GM10266 (cell line): ENCODE data around the gene KIAA0319L.
A peak's percentile ranks its signal among the peaks of the same experiment; 100 is the strongest.

Experiments used
- DNase-seq: peaks from one replicate; pipeline ENCODE4 v3.0.0; 2012; ENCODE audit errors: extremely low spot score
- TF ChIP-seq, protein P1 (sequence below): IDR thresholded peaks from 2 replicates; pipeline ENCODE4 v1.5.1; 2012; ENCODE audit warnings: mild to moderate bottlenecking, low read depth; ENCODE audit not compliant: control insufficient read depth, insufficient read depth; ENCODE audit errors: missing control alignments

The KIAA0319L gene

GRCh38 chr1:35511305-35511704, 45.9 kb downstream of the KIAA0319L start:
- DNase-seq: no peak
- TF ChIP-seq, protein P1, sequence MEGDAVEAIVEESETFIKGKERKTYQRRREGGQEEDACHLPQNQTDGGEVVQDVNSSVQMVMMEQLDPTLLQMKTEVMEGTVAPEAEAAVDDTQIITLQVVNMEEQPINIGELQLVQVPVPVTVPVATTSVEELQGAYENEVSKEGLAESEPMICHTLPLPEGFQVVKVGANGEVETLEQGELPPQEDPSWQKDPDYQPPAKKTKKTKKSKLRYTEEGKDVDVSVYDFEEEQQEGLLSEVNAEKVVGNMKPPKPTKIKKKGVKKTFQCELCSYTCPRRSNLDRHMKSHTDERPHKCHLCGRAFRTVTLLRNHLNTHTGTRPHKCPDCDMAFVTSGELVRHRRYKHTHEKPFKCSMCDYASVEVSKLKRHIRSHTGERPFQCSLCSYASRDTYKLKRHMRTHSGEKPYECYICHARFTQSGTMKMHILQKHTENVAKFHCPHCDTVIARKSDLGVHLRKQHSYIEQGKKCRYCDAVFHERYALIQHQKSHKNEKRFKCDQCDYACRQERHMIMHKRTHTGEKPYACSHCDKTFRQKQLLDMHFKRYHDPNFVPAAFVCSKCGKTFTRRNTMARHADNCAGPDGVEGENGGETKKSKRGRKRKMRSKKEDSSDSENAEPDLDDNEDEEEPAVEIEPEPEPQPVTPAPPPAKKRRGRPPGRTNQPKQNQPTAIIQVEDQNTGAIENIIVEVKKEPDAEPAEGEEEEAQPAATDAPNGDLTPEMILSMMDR: no peak

GRCh38 chr1:35509558-35509957, 47.6 kb downstream of the KIAA0319L start:
- TF ChIP-seq, protein P1: no peak
- DNase-seq: no peak

- TF ChIP-seq, protein P1: no peak
- DNase-seq: no peak
Observed at GRCh38 chr1:35507947-35508346, 49.3 kb downstream of the KIAA0319L start.

- peak; percentile 26 for DNase-seq
- TF ChIP-seq, protein P1: no peak
Observed at GRCh38 chr1:35506960-35507912, 50.0 kb downstream of the KIAA0319L start.

DNA sequence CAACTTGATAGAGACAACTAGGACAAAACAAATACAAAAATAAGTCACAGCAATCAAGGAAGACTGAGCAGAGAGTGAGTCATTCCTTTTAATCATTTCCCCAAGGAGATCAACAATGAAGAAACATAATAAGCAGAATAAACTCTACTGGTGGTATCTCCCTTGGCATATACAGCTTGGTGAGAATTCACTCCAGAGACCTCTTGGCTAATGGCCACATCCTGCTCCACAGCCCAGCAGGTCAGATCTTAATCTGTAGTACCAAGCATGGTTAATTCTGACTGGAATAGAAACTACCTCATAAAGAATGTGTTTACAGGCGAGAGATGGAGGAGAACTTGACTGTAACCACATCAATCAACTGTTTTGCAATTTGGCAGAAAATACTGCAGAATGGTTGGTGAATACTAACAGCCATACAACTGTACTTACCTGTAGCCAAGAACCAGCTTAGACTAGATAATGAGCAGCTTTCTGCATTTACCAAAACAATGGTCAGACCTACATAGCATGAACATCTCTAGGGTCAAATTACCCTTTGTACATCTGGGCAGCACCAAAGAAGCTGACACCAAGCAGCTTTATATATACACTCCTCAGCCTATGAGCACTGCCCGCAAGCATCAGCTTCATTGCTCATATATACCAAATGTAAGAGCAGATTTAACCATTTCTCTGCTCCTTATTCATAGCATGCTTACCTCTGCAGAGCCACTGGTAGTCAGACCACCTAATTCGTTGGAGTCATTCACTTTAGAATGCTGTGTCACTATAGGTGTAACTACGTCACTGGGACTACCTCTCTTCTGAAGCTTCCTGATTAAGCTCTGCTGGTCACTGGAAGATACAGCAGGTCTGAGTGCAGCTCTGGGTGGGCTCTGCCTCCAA, 51.0 kb downstream of the KIAA0319L start:
- DNase-seq: peak; percentile 56

DNA sequence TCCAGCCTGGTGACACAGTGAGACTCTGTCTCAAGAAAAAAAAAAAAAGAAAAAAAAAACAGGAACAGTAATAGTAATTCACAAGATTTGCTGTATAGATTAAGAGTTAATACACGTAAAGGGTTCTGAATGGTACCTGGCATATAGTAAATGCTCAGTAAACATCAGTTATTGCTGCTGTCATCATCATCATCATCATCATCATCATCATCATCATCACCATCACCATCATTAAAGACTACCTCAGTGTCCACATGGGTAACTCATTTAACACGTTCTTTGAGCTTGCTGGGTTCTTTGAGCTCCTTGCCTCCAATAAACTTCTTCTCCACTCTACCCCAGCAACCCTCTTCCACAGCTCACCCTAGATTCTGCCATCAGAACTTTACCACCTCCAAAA, 55.0 kb downstream of the KIAA0319L start:
- DNase-seq: no peak
- TF ChIP-seq, protein P1: no peak

More for the DNA sequence above, 51.0 kb downstream of the KIAA0319L start:
- TF ChIP-seq, protein P1: no peak
